GM18907 (cell line): ENCODE results near the gene KIAA1586.

Source experiments
- ATAC-seq: cut with Tn5 transposase; IDR thresholded peaks from one replicate; pipeline ENCODE4 v1.9.1; 2021; ENCODE audit warnings: mild to moderate bottlenecking, moderate library complexity; ENCODE audit not compliant: unreplicated experiment

The KIAA1586 gene

GRCh38 chr6:57097596-57097995 lies 51.1 kb downstream of the KIAA1586 start:
- no peak for ATAC-seq

- no peak for ATAC-seq
These were observed 56.5 kb downstream of the KIAA1586 start for GRCh38 chr6:57102976-57103375.

GRCh38 chr6:57104336-57104735 lies 57.8 kb downstream of the KIAA1586 start:
- no peak for ATAC-seq
